Ovary (tissue), 9 donors: ENCODE data around the gene SSR1. TPM values are rescaled to one million over a fixed set of nuclear protein-coding genes. Genes with fewer than 3 reads are reported as not detected.
A peak's percentile ranks its signal among the peaks of the same experiment; 100 is the strongest.

Source experiments
- DNase-seq, 5 donors: peaks; one replicate each; pipeline ENCODE4 v3.0.0-alpha.2; 2019 to 2020
- H3K27ac ChIP-seq, 2 donors: fragments of 200-600 bp; one replicate each; pipeline versions ENCODE4 v1.5.1 to v1.8.0; 2019 to 2022
- H3K27me3 ChIP-seq: fragments of 200-600 bp; one replicate; pipeline ENCODE4 v1.8.0; 2022
- H3K36me3 ChIP-seq: fragments of 200-600 bp; sonication (generic); one replicate; pipeline ENCODE4 v1.5.1; 2019
- H3K4me1 ChIP-seq: one replicate; pipeline ENCODE4 v1.8.1; 2013; ENCODE audit warnings: mild to moderate bottlenecking, moderate library complexity; ENCODE audit not compliant: insufficient read depth
- H3K4me3 ChIP-seq: fragments of 200-600 bp; sonication (generic); one replicate; pipeline ENCODE4 v1.5.1; 2017
- H3K9me3 ChIP-seq, 2 donors: fragments of 200-600 bp in 1 of 2; sonication (generic) in 1 of 2; one replicate each; pipeline versions ENCODE4 v1.5.1 to v1.8.1; 2013 to 2019; ENCODE audit warnings: mild to moderate bottlenecking in 1 of 2, moderate library complexity in 1 of 2
- EP300 ChIP-seq: sonication (generic); formaldehyde crosslinking; IDR thresholded peaks from one replicate; pipeline ENCODE4 v1.6.1; 2017; ENCODE audit warnings: antibody characterized with exemption
- POLR2A ChIP-seq: fragments of 450-650 bp; IDR thresholded peaks from one replicate; pipeline ENCODE4 v1.6.1; 2017; ENCODE audit warnings: antibody characterized with exemption, mild to moderate bottlenecking, moderate library complexity
- WGBS, 3 donors: extraction: QIAGEN DNeasy Blood & Tissue Kit in 1 of 3; methylation state at CpG; one replicate each; pipeline versions ENCODE4 v1.1.5 to v1.1.7; 2013 to 2017; 5-methylcytosine and 5-hydroxymethylcytosine counted together
- intact Hi-C, 4 donors: fragments of 100-400 bp; cut with DNase I; formaldehyde crosslinking; loops; one replicate each; pipeline versions ENCODE4 v1.11.0 to v1.15.1; 2022 to 2023
- polyA plus RNA-seq, 2 donors: library from polyadenylated mRNA; stranded (reverse); fragments of 200-250 nt in 1 of 2; fragments of 350-450 nt in 1 of 2; fragmentation: Illumina TruSeq in 1 of 2; extraction: RNeasy Lipid Tissue Mini Kit (QIAGEN cat#74804) in 1 of 2; gene quantifications; one replicate each; pipeline ENCODE4 v1.2.3, GENCODE V29; 2013 to 2014
- total RNA-seq, 7 donors: library from RNA; depleted of rRNA in 2 of 7; stranded (reverse); fragments of >200 nt in 2 of 7; fragmentation: NEBNext Ultra II Directional in 3 of 7; extraction: Animal tissue kit (Norgen Biotek cat#: 25700) in 3 of 7; gene quantifications; one replicate each; pipeline versions ENCODE4 v1.1.0 to v1.2.4, GENCODE V29; 2016 to 2023
- TF ChIP-seq, protein P1 (sequence below), 3 donors: fragments of 450-650 bp in 2 of 3; fragments of 200-600 bp in 1 of 3; IDR thresholded peaks; one replicate each; pipeline versions ENCODE4 v1.5.1 to v1.8.0; 2016 to 2022; ENCODE audit warnings: antibody characterized with exemption in 3 of 3, mild to moderate bottlenecking in 1 of 3
- donor health status: DM: no; HTN: no; CAD: no; lungs with moderate emphysema.
- donor health status: DM: no; HTN: no; CAD: no.
- donor health status: Bipolar disorder and iron deficiency.
- donor health status: DM: yes; HTN: yes; CAD: no.
- donor health status: DM: no; HTN: no; CAD: no.
- donor health status: DM: yes; HTN: yes; CAD: no.

SSR1 gene
- total and polyA plus RNA-seq, 9 donors: 42.3 to 166 (median 117) TPM

GRCh38 chr6:7228662-7229375 is 84.2 kb downstream of the SSR1 start:
- WGBS, 3 donors: 89 to 93% (median 92%) methylated on average over 21 of the region's 21 CpGs
- DNase-seq: no peak
- Histone ChIP-seq H3K4me1 (peaks cover 4% of the 10 kb centered on the region), H3K9me3 (no peaks in the 10 kb centered on the region), H3K27ac (no peak overlapping the region), H3K4me3 (no peak overlapping the region), H3K27me3 (no peaks in the 10 kb centered on the region), H3K36me3 (no peaks in the 10 kb centered on the region)
- TF ChIP-seq, protein P1, sequence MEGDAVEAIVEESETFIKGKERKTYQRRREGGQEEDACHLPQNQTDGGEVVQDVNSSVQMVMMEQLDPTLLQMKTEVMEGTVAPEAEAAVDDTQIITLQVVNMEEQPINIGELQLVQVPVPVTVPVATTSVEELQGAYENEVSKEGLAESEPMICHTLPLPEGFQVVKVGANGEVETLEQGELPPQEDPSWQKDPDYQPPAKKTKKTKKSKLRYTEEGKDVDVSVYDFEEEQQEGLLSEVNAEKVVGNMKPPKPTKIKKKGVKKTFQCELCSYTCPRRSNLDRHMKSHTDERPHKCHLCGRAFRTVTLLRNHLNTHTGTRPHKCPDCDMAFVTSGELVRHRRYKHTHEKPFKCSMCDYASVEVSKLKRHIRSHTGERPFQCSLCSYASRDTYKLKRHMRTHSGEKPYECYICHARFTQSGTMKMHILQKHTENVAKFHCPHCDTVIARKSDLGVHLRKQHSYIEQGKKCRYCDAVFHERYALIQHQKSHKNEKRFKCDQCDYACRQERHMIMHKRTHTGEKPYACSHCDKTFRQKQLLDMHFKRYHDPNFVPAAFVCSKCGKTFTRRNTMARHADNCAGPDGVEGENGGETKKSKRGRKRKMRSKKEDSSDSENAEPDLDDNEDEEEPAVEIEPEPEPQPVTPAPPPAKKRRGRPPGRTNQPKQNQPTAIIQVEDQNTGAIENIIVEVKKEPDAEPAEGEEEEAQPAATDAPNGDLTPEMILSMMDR (IDR thresholded peaks at IDR 0.05): no peak
- TF ChIP-seq POLR2A (no peak), EP300 (no peak)
- intact Hi-C loops: no loop called here

GRCh38 chr6:7224731-7225130 is 88.3 kb downstream of the SSR1 start:
- TF ChIP-seq, protein P1 (IDR thresholded peaks at IDR 0.05): no peak
- TF ChIP-seq EP300 (no peak), POLR2A (no peak)
- no peak overlapping the region for H3K27ac ChIP-seq
- peaks cover 5% of the 10 kb centered on the region for H3K4me1 ChIP-seq
- H3K4me3 ChIP-seq: no peak overlapping the region
- intact Hi-C loops: no loop called here
- no peak for DNase-seq
- WGBS, 3 donors: 60 to 76% (median 64%) methylated on average over 9 of the region's 9 CpGs
- H3K27me3 ChIP-seq: no peaks in the 10 kb centered on the region
- no peaks in the 10 kb centered on the region for H3K36me3 ChIP-seq
- no peaks in the 10 kb centered on the region for H3K9me3 ChIP-seq

- Histone ChIP-seq H3K4me3 (no peak overlapping the region), H3K4me1 (peaks cover 20% of the 10 kb centered on the region), H3K36me3 (no peaks in the 10 kb centered on the region), H3K9me3 (no peaks in the 10 kb centered on the region), H3K27ac (no peak overlapping the region), H3K27me3 (no peaks in the 10 kb centered on the region)
- intact Hi-C loops: no loop called here
- TF ChIP-seq, protein P1 (IDR thresholded peaks at IDR 0.05): no peak
- no peak for TF ChIP-seq EP300
- no peak for TF ChIP-seq POLR2A
- WGBS, 3 donors: 62 to 77% (median 73%) methylated on average over 5 of the region's 5 CpGs
- DNase-seq: no peak
These were observed 90.8 kb downstream of the SSR1 start for GRCh38 chr6:7222197-7222596.

DNA sequence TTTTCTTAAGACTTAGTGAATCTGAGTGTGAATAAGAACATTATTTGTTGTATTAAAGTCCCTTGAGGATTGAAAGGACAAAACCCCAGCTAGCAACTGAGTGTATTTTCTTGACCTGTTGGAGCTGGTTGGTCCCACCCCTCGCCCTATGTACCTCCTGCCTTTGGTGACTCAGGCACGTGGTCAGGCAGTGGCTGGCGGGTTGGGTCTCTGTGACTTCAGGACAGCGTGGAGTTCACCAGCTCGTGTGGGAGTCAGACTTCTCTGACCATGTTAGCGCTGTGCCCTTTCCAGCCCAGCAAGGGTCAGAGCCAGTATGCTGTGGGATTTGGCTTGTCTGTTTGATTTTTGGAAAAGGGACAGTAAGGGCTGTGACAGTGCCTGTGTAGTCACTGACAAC is 93.7 kb downstream of the SSR1 start:
- 68 to 76% (median 70%) methylated on average over 6 of the region's 6 CpGs for WGBS, 3 donors
- TF ChIP-seq, protein P1 (IDR thresholded peaks at IDR 0.05): no peak
- no peak for TF ChIP-seq POLR2A
- TF ChIP-seq EP300: no peak
- Histone ChIP-seq H3K9me3 (no peaks in the 10 kb centered on the region), H3K4me3 (no peak overlapping the region), H3K4me1 (peaks cover 20% of the 10 kb centered on the region), H3K27me3 (no peaks in the 10 kb centered on the region), H3K36me3 (no peaks in the 10 kb centered on the region), H3K27ac (peak overlapping the region in 1 of 2 donors; percentile 57)
- peak in 2 of 5 donors; percentile 37 to 48 for DNase-seq
- intact Hi-C loops: no loop called here
